ENCODE data around the gene TNFAIP3. TPM values are rescaled to one million over a fixed set of nuclear protein-coding genes. Genes with fewer than 3 reads are reported as not detected.

TNFAIP3 gene
- total and polyA plus RNA-seq, 2 donors (not counting 1 experiment from before 2014, with no cell fraction given) = 86.2 to 92.0 TPM

DNA sequence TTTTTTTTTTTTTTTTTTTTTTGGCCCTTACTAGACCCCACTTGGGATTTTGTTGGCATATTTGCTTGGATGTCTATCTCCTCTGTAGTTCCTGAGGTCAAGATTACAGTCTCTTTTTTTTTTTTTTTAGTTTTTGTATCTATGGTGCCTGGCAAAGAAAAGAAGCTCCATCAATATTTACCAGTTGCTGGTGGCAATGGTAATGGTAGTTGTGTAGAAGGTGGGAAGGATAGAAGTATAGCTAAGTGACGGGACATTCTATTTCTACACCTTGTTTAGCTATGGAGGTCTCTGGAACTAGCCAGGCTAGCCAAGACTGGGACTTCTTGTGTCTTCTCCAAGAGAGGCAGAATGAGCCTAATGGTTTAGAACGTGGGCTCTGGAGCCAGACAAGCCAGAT lies 42.2 kb upstream of the TNFAIP3 start:
- Histone ChIP-seq H3K36me3 (replicated peaks in 1 of 2; ENCODE audit: control extremely low read depth in 1 of 2, control insufficient read depth in 1 of 2, extremely low read depth in 1 of 2, insufficient read depth in 2 of 2, low read length in 1 of 2) (no peaks in the 10 kb centered on the region), H3K4me2 (replicated peaks; ENCODE audit: low read depth, low read length, poor library complexity, severe bottlenecking) (no peak overlapping the region), H3K4me1 (ENCODE audit: control insufficient read depth in 2 of 2, insufficient read depth in 2 of 2, low read length in 2 of 2) (peaks cover 13 to 15% of the 10 kb centered on the region in 2 donors), H2AFZ (ENCODE audit: insufficient read depth, low read depth, low read length, poor library complexity, severe bottlenecking) (no peak overlapping the region), H3K9me3 (ENCODE audit: control extremely low read depth in 1 of 3, control insufficient read depth in 2 of 3, insufficient read depth in 1 of 3, low read length in 2 of 3) (no peaks in the 10 kb centered on the region), H3K9ac (ENCODE audit: low read length) (no peak overlapping the region), H4K20me1 (ENCODE audit: control insufficient read depth, insufficient read depth, low read length, poor library complexity, severe bottlenecking) (no peaks in the 10 kb centered on the region), H3K79me2 (ENCODE audit: control insufficient read depth, insufficient read depth, low read length) (no peaks in the 10 kb centered on the region), H3K4me3 (ENCODE audit: control extremely low read depth in 1 of 5, extremely low read depth in 1 of 5, insufficient read depth in 1 of 5, low read depth in 2 of 5, low read length in 4 of 5) (no peak overlapping the region), H3K27me3 (replicated peaks in 1 of 4; ENCODE audit: control extremely low read depth in 1 of 4, control insufficient read depth in 3 of 4, insufficient read depth in 4 of 4, low read length in 3 of 4) (no peaks in the 10 kb centered on the region), H3K27ac (ENCODE audit: low read length in 2 of 2) (no peak overlapping the region)
- Mint-ChIP-seq H3K27ac (no peak overlapping the region), H3K4me3 (no peak overlapping the region), H3K4me1 (peaks cover 34% of the 10 kb centered on the region), H3K27me3 (no peaks in the 10 kb centered on the region), H3K9me3 (ENCODE audit: insufficient read depth) (no peaks in the 10 kb centered on the region)
- CTCF ChIA-PET = interaction anchor here (0.7 to 1.1 kb wide), 4 partner anchors 13 to 483 kb away, joined by 3 to 4 read pairs (median 3); no protein-coding TSS in a partner anchor
- TF ChIP-seq CTCF (IDR thresholded peaks at IDR 0.05) (no peak), EZH2 (IDR thresholded peaks at IDR 0.05; ENCODE audit: borderline replicate concordance, insufficient read depth, low read depth, low read length, poor library complexity, severe bottlenecking) (no peak)
- 100% methylated on average over 2 of the region's 2 CpGs for WGBS (ENCODE audit: insufficient coverage)
- POLR2A ChIA-PET = no interaction called here
- intact Hi-C loops (cut with micrococcal nuclease) = no loop called here
- DNase-seq (no peak), ATAC-seq (ENCODE audit: low read depth) (no peak)

- Histone ChIP-seq H3K36me3 (replicated peaks in 1 of 2; ENCODE audit: control extremely low read depth in 1 of 2, control insufficient read depth in 1 of 2, extremely low read depth in 1 of 2, insufficient read depth in 2 of 2, low read length in 1 of 2) (no peaks in the 10 kb centered on the region), H3K79me2 (ENCODE audit: control insufficient read depth, insufficient read depth, low read length) (no peaks in the 10 kb centered on the region), H3K4me2 (replicated peaks; ENCODE audit: low read depth, low read length, poor library complexity, severe bottlenecking) (no peak overlapping the region), H3K9ac (ENCODE audit: low read length) (no peak overlapping the region), H3K27ac (ENCODE audit: low read length in 2 of 2) (no peak overlapping the region), H3K4me3 (ENCODE audit: control extremely low read depth in 1 of 5, extremely low read depth in 1 of 5, insufficient read depth in 1 of 5, low read depth in 2 of 5, low read length in 4 of 5) (no peak overlapping the region), H3K9me3 (ENCODE audit: control extremely low read depth in 1 of 3, control insufficient read depth in 2 of 3, insufficient read depth in 1 of 3, low read length in 2 of 3) (peaks cover 0 to under 1% (median 0%) of the 10 kb centered on the region in 3 donors), H2AFZ (ENCODE audit: insufficient read depth, low read depth, low read length, poor library complexity, severe bottlenecking) (no peak overlapping the region), H3K4me1 (ENCODE audit: control insufficient read depth in 2 of 2, insufficient read depth in 2 of 2, low read length in 2 of 2) (peaks cover 6 to 7% of the 10 kb centered on the region in 2 donors), H4K20me1 (ENCODE audit: control insufficient read depth, insufficient read depth, low read length, poor library complexity, severe bottlenecking) (no peaks in the 10 kb centered on the region), H3K27me3 (replicated peaks in 1 of 4; ENCODE audit: control extremely low read depth in 1 of 4, control insufficient read depth in 3 of 4, insufficient read depth in 4 of 4, low read length in 3 of 4) (no peaks in the 10 kb centered on the region)
- POLR2A ChIA-PET = no interaction called here
- peaks cover 26% of the 10 kb centered on the region for H3K4me1 Mint-ChIP-seq
- CTCF ChIA-PET = no interaction called here
- H3K27me3 Mint-ChIP-seq = no peaks in the 10 kb centered on the region
- ATAC-seq (ENCODE audit: low read depth) (no peak), DNase-seq (no peak)
- no peaks in the 10 kb centered on the region for H3K9me3 Mint-ChIP-seq (ENCODE audit: insufficient read depth)
- intact Hi-C loops (cut with micrococcal nuclease) = no loop called here
- TF ChIP-seq EZH2 (IDR thresholded peaks at IDR 0.05; ENCODE audit: borderline replicate concordance, insufficient read depth, low read depth, low read length, poor library complexity, severe bottlenecking) (no peak), CTCF (IDR thresholded peaks at IDR 0.05) (no peak)
- H3K27ac Mint-ChIP-seq = no peak overlapping the region
- H3K4me3 Mint-ChIP-seq = no peak overlapping the region
- WGBS (ENCODE audit: insufficient coverage) = 100% methylated on average over 4 of the region's 5 CpGs
Measured at GRCh38 chr6:137827411-137827940, 39.6 kb upstream of the TNFAIP3 start.
